Trophoblast cell (in vitro differentiated cells and primary cell): ENCODE results near the gene RIGI.
"Not testable (repeated sequence)": the region's sequence is repeated elsewhere in the genome, so short reads cannot be mapped to it uniquely, and the experiment has no call there.

Source experiments
- DNase-seq, 2 donors: peaks; one replicate each; pipeline ENCODE4 v3.0.0-alpha.2; 2016
- H2AFZ ChIP-seq: 2 replicates; pipeline ENCODE4 v1.6.1; 2013; ENCODE audit warnings: low read length, moderate library complexity, mild to moderate bottlenecking; ENCODE audit not compliant: insufficient read depth, poor library complexity
- H2AK5ac ChIP-seq: 2 replicates; pipeline ENCODE4 v1.6.1; 2013; ENCODE audit warnings: mild to moderate bottlenecking, low read length
- H2BK120ac ChIP-seq: 2 replicates; pipeline ENCODE4 v1.6.1; 2013; ENCODE audit warnings: low read length, mild to moderate bottlenecking, moderate library complexity; ENCODE audit not compliant: insufficient read depth, poor library complexity
- H2BK12ac ChIP-seq: 2 replicates; pipeline ENCODE4 v1.6.1; 2013; ENCODE audit warnings: mild to moderate bottlenecking, low read length, moderate library complexity
- H2BK5ac ChIP-seq: 2 replicates; pipeline ENCODE4 v1.6.1; 2013; ENCODE audit warnings: low read length, low read depth, moderate library complexity, mild to moderate bottlenecking; ENCODE audit not compliant: poor library complexity
- H3K14ac ChIP-seq: 2 replicates; pipeline ENCODE4 v1.6.1; 2013; ENCODE audit warnings: mild to moderate bottlenecking, low read length
- H3K18ac ChIP-seq: 2 replicates; pipeline ENCODE4 v1.6.1; 2013; ENCODE audit warnings: mild to moderate bottlenecking, low read length
- H3K23ac ChIP-seq: 2 replicates; pipeline ENCODE4 v1.6.1; 2013; ENCODE audit warnings: low read length
- H3K27ac ChIP-seq: 2 replicates; pipeline ENCODE4 v1.5.1; 2013; ENCODE audit warnings: low read depth, mild to moderate bottlenecking, inconsistent platforms, low read length, moderate library complexity
- H3K27me3 ChIP-seq: 2 replicates; pipeline ENCODE4 v1.6.1; 2013; ENCODE audit warnings: inconsistent platforms, mild to moderate bottlenecking, low read length, moderate library complexity; ENCODE audit not compliant: insufficient read depth
- H3K36me3 ChIP-seq, 2 experiments: 1 replicate in 1 of 2; 2 replicates in 1 of 2; pipeline ENCODE4 v1.6.1; 2013; ENCODE audit warnings: low read length in 2 of 2, mild to moderate bottlenecking in 2 of 2, moderate library complexity in 1 of 2; ENCODE audit not compliant: insufficient read depth in 2 of 2, control insufficient read depth in 1 of 2
- H3K4ac ChIP-seq: 2 replicates; pipeline ENCODE4 v1.6.1; 2013; ENCODE audit warnings: low read depth, mild to moderate bottlenecking, low read length, moderate library complexity
- H3K4me1 ChIP-seq, 2 experiments: 1 replicate in 1 of 2; 2 replicates in 1 of 2; pipeline ENCODE4 v1.6.1; 2013; ENCODE audit warnings: low read length in 2 of 2, mild to moderate bottlenecking in 2 of 2, moderate library complexity in 1 of 2; ENCODE audit not compliant: insufficient read depth in 2 of 2, control insufficient read depth in 1 of 2
- H3K4me2 ChIP-seq: 2 replicates; pipeline ENCODE4 v1.6.1; 2013; ENCODE audit warnings: inconsistent platforms, mild to moderate bottlenecking, low read length, moderate library complexity
- H3K4me3 ChIP-seq: 2 replicates; pipeline ENCODE4 v1.5.1; 2013; ENCODE audit warnings: mild to moderate bottlenecking, low read depth, low read length, inconsistent platforms
- H3K79me1 ChIP-seq: one replicate; pipeline ENCODE4 v1.6.1; 2013; ENCODE audit warnings: low read length
- H3K79me2 ChIP-seq: 2 replicates; pipeline ENCODE4 v1.6.1; 2013; ENCODE audit warnings: low read length, mild to moderate bottlenecking; ENCODE audit not compliant: control insufficient read depth, insufficient read depth, poor library complexity
- H3K9ac ChIP-seq: 2 replicates; pipeline ENCODE4 v1.6.1; 2013; ENCODE audit warnings: mild to moderate bottlenecking, low read length
- H3K9me3 ChIP-seq: 2 replicates; pipeline ENCODE4 v1.6.1; 2013; ENCODE audit warnings: low read depth, mild to moderate bottlenecking, control low read depth, inconsistent platforms, low read length; ENCODE audit not compliant: insufficient read depth
- H4K12ac ChIP-seq: 2 replicates; pipeline ENCODE4 v1.6.1; 2013; ENCODE audit warnings: low read depth, mild to moderate bottlenecking, low read length, moderate library complexity
- H4K8ac ChIP-seq: 2 replicates; pipeline ENCODE4 v1.6.1; 2013; ENCODE audit warnings: low read depth, mild to moderate bottlenecking, low read length, moderate library complexity
- H4K91ac ChIP-seq: one replicate; pipeline ENCODE4 v1.6.1; 2013; ENCODE audit warnings: low read depth, mild to moderate bottlenecking, low read length, moderate library complexity
- WGBS: extraction: QIAGEN DNeasy Blood & Tissue Kit; methylation state at CpG from one replicate; pipeline ENCODE4 v1.1.7; 2013; ENCODE audit warnings: missing lambda C conversion rate; ENCODE audit not compliant: insufficient read length, insufficient coverage; ENCODE audit errors: extremely low coverage; 5-methylcytosine and 5-hydroxymethylcytosine counted together

RIGI gene

GRCh38 chr9:32551276-32552051, 25.5 kb upstream of the RIGI start:
- peak overlapping the region; percentile 99 for H3K4me2 ChIP-seq
- peak; percentile 58 to 70 for DNase-seq
- H3K18ac ChIP-seq, result peak overlapping the region; percentile 53
- H4K12ac ChIP-seq, result no peak overlapping the region
- peak overlapping the region; percentile 81 for H4K8ac ChIP-seq
- no peak overlapping the region for H2BK120ac ChIP-seq
- no peak overlapping the region for H3K23ac ChIP-seq
- no peaks in the 10 kb centered on the region for H3K9me3 ChIP-seq
- H2BK5ac ChIP-seq, result peak overlapping the region; percentile 26
- WGBS, result no CpG with 5 or more reads among the region's 36 CpGs
- peak overlapping the region; percentile 84 for H3K9ac ChIP-seq
- H3K79me1 ChIP-seq, result peaks cover 16% of the 10 kb centered on the region
- peak overlapping the region; percentile 75 for H3K4me3 ChIP-seq
- peak overlapping the region; percentile 59 for H3K27ac ChIP-seq
- H3K4ac ChIP-seq, result peak overlapping the region; percentile 40
- H4K91ac ChIP-seq, result peak overlapping the region; percentile 72
- H3K79me2 ChIP-seq, result peaks cover 14% of the 10 kb centered on the region
- no peaks in the 10 kb centered on the region for H3K27me3 ChIP-seq
- no peak overlapping the region for H2BK12ac ChIP-seq
- H3K36me3 ChIP-seq, result peaks cover 2 to 5% of the 10 kb centered on the region in 2 experiments
- no peaks in the 10 kb centered on the region for H3K4me1 ChIP-seq
- H2AK5ac ChIP-seq, result peak overlapping the region; percentile 27
- peak overlapping the region; percentile 11 for H3K14ac ChIP-seq
- peak overlapping the region; percentile 17 for H2AFZ ChIP-seq

GRCh38 chr9:32550562-32551275, 24.7 kb upstream of the RIGI start:
- no peaks in the 10 kb centered on the region for H3K9me3 ChIP-seq
- H3K14ac ChIP-seq, result peak overlapping the region; percentile 77
- H2AFZ ChIP-seq, result peak overlapping the region; percentile 42
- peak overlapping the region; percentile 50 for H4K12ac ChIP-seq
- peak overlapping the region; percentile 99 for H3K4me2 ChIP-seq
- WGBS, result no CpG with 5 or more reads among the region's 75 CpGs
- H3K9ac ChIP-seq, result peak overlapping the region; percentile 90
- H3K79me2 ChIP-seq, result peaks cover 14% of the 10 kb centered on the region
- H3K23ac ChIP-seq, result no peak overlapping the region
- H3K79me1 ChIP-seq, result peaks cover 16% of the 10 kb centered on the region
- peak overlapping the region; percentile 25 for H2BK120ac ChIP-seq
- no peak overlapping the region for H2BK12ac ChIP-seq
- H4K91ac ChIP-seq, result no peak overlapping the region
- H3K27me3 ChIP-seq, result no peaks in the 10 kb centered on the region
- peak overlapping the region; percentile 58 for H2BK5ac ChIP-seq
- H3K4me1 ChIP-seq, result no peaks in the 10 kb centered on the region
- H3K27ac ChIP-seq, result peak overlapping the region; percentile 65
- H3K4ac ChIP-seq, result peak overlapping the region; percentile 53
- peak overlapping the region; percentile 96 for H3K4me3 ChIP-seq
- peak; percentile 76 to 90 for DNase-seq
- H2AK5ac ChIP-seq, result peak overlapping the region; percentile 28
- peak overlapping the region; percentile 81 for H4K8ac ChIP-seq
- H3K36me3 ChIP-seq, result peaks cover 2 to 5% of the 10 kb centered on the region in 2 experiments
- H3K18ac ChIP-seq, result peak overlapping the region; percentile 81

GRCh38 chr9:32550150-32550561, 24.2 kb upstream of the RIGI start:
- Histone ChIP-seq H3K4me1 (no peaks in the 10 kb centered on the region), H4K12ac (peak overlapping the region; percentile 50), H3K27ac (peak overlapping the region; percentile 65), H2AK5ac (peak overlapping the region; percentile 28), H4K91ac (no peak overlapping the region), H3K4me2 (peak overlapping the region; percentile 83), H3K36me3 (peaks cover 2 to 5% of the 10 kb centered on the region in 2 experiments), H3K79me2 (peaks cover 14% of the 10 kb centered on the region), H3K9ac (peak overlapping the region; percentile 90), H4K8ac (peak overlapping the region; percentile 48), H3K14ac (peak overlapping the region; percentile 77), H2AFZ (peak overlapping the region; percentile 42), H2BK12ac (no peak overlapping the region), H3K4me3 (peak overlapping the region; percentile 96), H3K4ac (peak overlapping the region; percentile 53), H3K9me3 (no peaks in the 10 kb centered on the region), H2BK120ac (peak overlapping the region; percentile 21), H3K27me3 (no peaks in the 10 kb centered on the region), H3K79me1 (peaks cover 16% of the 10 kb centered on the region), H3K18ac (peak overlapping the region; percentile 81), H3K23ac (no peak overlapping the region), H2BK5ac (peak overlapping the region; percentile 58)
- no CpG with 5 or more reads among the region's 10 CpGs for WGBS
- DNase-seq, result no peak

GRCh38 chr9:32548213-32548612, 22.2 kb upstream of the RIGI start:
- H3K4ac ChIP-seq, result peak overlapping the region; percentile 99
- not testable (repeated sequence) for H3K14ac ChIP-seq, H3K27me3 ChIP-seq, H3K9me3 ChIP-seq, DNase-seq, H4K91ac ChIP-seq, H2AK5ac ChIP-seq, H3K27ac ChIP-seq, H4K12ac ChIP-seq, H4K8ac ChIP-seq, H2BK5ac ChIP-seq, H3K18ac ChIP-seq, H3K4me1 ChIP-seq, H3K23ac ChIP-seq, H3K36me3 ChIP-seq, H2BK12ac ChIP-seq, H2AFZ ChIP-seq, H2BK120ac ChIP-seq, H3K4me3 ChIP-seq, H3K9ac ChIP-seq, H3K4me2 ChIP-seq
- H3K79me1 ChIP-seq, result peaks cover 16% of the 10 kb centered on the region
- H3K79me2 ChIP-seq, result peaks cover 14% of the 10 kb centered on the region
- no CpG with 5 or more reads among the region's 20 CpGs for WGBS
